DND-41 (cell line): Measurements from ENCODE around the gene AVEN.

Experiments used
- CTCF ChIP-seq: IDR thresholded peaks from 2 replicates; pipeline ENCODE4 v1.5.1; 2012; ENCODE audit warnings: borderline replicate concordance, low read length, moderate library complexity, mild to moderate bottlenecking; ENCODE audit not compliant: poor library complexity, severe bottlenecking; ENCODE audit errors: extremely low read depth
- EZH2 ChIP-seq: IDR thresholded peaks from 3 replicates; pipeline ENCODE4 v1.6.1; 2012; ENCODE audit warnings: borderline replicate concordance, low read depth, mild to moderate bottlenecking, moderate library complexity, low read length, inconsistent platforms; ENCODE audit not compliant: severe bottlenecking

GRCh38 chr15:33934921-33935320 lies 104.1 kb downstream of the AVEN start:
- no peak for TF ChIP-seq CTCF
- TF ChIP-seq EZH2: no peak
